ENCODE results near the gene WNT9A.

DNA sequence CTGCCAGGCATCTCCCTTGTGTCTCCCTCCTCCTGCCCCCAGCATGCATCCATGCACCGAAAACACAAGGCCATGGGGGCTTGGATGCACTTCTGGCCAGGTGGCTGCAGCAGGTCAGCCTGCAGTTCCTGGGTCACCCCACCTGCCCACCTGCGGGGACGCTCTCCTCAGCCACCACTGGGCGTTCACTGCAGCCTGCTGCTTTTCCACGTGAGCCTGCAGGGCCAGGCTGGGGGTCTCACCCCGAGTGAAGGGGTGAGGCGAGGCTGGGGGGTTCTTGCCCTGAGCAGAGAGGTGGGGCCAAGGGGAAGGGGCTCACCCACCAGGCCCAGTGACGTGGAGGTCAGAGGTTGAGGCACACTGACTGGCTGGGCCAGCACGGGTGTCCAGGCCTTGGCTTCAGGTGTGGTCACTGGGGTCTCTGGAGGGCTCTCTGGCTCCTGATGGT is 64.6 kb downstream of the WNT9A start:
- no peak for TF ChIP-seq ZNF274 (IDR thresholded peaks at IDR 0.05; ENCODE audit: low read depth, low read length)
- no peak for TF ChIP-seq YY1 (IDR thresholded peaks at IDR 0.05; ENCODE audit: insufficient read depth, insufficient read length)

Measured in NT2/D1 (cell line).